AG04449 (cell line): ENCODE data around the gene METTL13.

ENCODE experiments used
- CTCF ChIA-PET: fragments of 350-600 bp; formaldehyde crosslinking; extraction: SDS; loops from one replicate; lab custom pipeline; 2021; ENCODE audit warnings: antibody characterized with exemption; lab: Yijun Ruan, JAX
- POLR2A ChIA-PET: fragments of 400-600, 350-600 bp; formaldehyde crosslinking; extraction: SDS; loops from one replicate; lab custom pipeline; 2020; ENCODE audit warnings: antibody characterized with exemption, inconsistent platforms; lab: Yijun Ruan, JAX
- DNase-seq: peaks from one replicate; pipeline ENCODE4 v3.0.0-alpha.2; 2010; ENCODE audit warnings: low read depth, low spot score
- H3K4me3 ChIP-seq: 2 replicates; pipeline ENCODE4 v1.5.1; 2011; ENCODE audit warnings: low read depth, mild to moderate bottlenecking, control low read depth, low read length
- TF ChIP-seq, protein P1 (sequence below): IDR thresholded peaks from one replicate; pipeline ENCODE4 v1.5.1; 2011; ENCODE audit warnings: mild to moderate bottlenecking, moderate library complexity, low read length, control low read depth, inconsistent platforms; ENCODE audit not compliant: insufficient read depth; ENCODE audit errors: missing control alignments

The METTL13 gene

DNA sequence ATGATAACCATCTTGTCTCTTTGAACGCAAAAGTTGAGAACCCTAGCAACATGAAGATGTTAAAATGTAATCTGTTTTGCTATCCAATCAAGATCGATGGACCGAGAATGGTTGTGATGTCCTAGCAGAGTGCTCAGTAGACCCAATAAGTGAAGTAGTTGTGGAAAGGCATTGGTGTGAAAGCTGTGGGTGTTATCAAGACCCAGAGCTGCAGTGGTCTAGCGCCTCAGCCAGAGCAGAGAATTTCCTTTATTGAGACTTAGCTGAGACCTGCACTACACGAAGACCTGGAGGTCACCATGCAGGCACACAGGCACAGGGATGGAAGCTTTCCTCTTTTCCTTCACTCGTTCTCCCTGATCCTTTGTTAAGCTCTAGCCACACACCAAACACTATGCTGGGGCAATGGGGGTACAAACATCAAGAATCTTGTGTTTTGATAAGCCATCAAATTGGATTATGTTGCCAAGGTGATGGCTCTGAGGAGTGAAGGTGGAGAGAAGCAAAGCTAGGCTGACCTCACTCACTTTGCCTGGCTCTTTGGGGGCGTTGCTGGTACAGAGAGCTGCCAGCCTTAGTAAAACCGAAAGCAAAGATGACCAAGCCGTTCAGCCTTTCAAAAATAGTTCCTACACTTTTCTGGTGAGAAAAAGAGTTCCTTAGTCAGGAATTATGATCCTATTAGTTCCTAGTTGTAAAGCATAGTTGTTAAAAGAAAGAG, 24.1 kb downstream of the METTL13 start:
- no peak overlapping the region for H3K4me3 ChIP-seq
- POLR2A ChIA-PET, result interaction anchor here (0.6 kb wide), 1 partner anchor 15 kb away, joined by 3 read pairs; no protein-coding TSS in a partner anchor
- TF ChIP-seq, protein P1, sequence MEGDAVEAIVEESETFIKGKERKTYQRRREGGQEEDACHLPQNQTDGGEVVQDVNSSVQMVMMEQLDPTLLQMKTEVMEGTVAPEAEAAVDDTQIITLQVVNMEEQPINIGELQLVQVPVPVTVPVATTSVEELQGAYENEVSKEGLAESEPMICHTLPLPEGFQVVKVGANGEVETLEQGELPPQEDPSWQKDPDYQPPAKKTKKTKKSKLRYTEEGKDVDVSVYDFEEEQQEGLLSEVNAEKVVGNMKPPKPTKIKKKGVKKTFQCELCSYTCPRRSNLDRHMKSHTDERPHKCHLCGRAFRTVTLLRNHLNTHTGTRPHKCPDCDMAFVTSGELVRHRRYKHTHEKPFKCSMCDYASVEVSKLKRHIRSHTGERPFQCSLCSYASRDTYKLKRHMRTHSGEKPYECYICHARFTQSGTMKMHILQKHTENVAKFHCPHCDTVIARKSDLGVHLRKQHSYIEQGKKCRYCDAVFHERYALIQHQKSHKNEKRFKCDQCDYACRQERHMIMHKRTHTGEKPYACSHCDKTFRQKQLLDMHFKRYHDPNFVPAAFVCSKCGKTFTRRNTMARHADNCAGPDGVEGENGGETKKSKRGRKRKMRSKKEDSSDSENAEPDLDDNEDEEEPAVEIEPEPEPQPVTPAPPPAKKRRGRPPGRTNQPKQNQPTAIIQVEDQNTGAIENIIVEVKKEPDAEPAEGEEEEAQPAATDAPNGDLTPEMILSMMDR, result no peak
- no peak for DNase-seq
- CTCF ChIA-PET, result interaction anchor here (8.3 to 16.0 kb wide), 2 partner anchors 161 to 177 kb away, joined by 63 to 835 read pairs; no protein-coding TSS in a partner anchor

DNA sequence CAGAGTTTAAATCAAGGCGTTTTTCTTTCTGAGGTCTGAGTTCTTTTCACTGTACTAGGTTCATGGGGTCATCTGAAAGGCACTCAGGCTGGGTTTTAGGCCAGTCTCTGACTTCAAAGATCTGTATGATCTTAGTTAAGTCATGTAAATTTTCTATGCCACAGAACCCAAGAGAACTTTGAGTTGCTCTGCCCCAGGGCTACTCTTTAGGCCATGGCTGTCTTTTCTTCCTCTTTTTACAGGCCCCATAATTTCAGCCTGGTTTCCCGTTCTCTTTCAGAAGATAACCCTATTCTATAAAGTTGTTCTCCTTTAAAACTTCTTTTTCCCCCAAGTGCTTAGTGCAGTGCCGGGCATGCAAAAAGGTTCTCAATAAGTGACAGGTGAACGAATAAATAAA, 26.1 kb downstream of the METTL13 start:
- TF ChIP-seq, protein P1, result no peak
- CTCF ChIA-PET, result interaction anchor here (6.9 to 16.0 kb wide), 2 partner anchors 7 to 175 kb away, joined by 60 to 835 read pairs; no protein-coding TSS in a partner anchor
- no peak for DNase-seq
- POLR2A ChIA-PET, result no interaction called here
- H3K4me3 ChIP-seq, result no peak overlapping the region

DNA sequence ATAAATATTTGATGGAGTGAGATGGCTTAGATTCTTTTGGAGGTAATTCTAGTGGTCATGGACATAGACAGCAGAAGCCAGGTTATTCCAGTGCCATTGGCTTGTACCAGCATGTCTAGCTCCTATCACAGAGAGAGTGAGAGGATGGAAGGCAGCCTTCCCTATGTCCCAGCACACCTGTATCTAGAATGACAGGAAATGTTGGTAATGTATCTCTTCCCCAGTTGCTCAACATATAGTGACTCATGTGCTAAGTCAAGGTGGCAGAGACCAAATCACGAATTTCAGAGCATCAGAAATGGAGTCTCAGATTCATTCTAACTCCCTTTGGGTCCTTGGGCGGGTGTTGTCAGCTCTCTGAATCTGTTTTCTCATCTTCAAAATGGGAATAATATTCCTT, 28.4 kb downstream of the METTL13 start:
- H3K4me3 ChIP-seq, result no peak overlapping the region
- ChIA-PET POLR2A (no interaction called here), CTCF (interaction anchor here (1.5 to 16.0 kb wide), 3 partner anchors 9 to 173 kb away, joined by 3 to 835 read pairs (median 60); no protein-coding TSS in a partner anchor)
- TF ChIP-seq, protein P1, result no peak
- no peak for DNase-seq

DNA sequence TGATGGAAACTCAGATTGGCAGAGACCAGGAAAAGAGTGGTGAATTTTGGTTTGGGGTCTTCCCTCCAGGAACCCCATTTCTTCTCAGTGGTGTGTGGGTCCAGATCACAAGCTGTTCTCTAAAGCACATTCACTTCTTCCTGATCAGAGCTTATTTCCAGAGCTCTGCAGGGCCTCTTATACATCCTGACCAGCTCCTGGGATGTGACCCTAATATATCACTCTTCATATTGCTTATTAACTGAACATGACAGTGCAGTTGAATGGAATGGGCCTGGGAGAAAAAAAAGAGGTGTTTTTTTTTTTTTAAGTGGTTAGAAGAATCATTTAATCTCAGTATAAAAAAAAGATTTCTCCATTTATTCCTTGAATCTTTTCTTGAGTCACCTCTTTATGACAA, 30.2 kb downstream of the METTL13 start:
- ChIA-PET CTCF (interaction anchor here (0.5 to 16.0 kb wide), 4 partner anchors 11 to 171 kb away, joined by 3 to 835 read pairs (median 32); no protein-coding TSS in a partner anchor), POLR2A (no interaction called here)
- no peak overlapping the region for H3K4me3 ChIP-seq
- TF ChIP-seq, protein P1, result no peak
- no peak for DNase-seq

DNA sequence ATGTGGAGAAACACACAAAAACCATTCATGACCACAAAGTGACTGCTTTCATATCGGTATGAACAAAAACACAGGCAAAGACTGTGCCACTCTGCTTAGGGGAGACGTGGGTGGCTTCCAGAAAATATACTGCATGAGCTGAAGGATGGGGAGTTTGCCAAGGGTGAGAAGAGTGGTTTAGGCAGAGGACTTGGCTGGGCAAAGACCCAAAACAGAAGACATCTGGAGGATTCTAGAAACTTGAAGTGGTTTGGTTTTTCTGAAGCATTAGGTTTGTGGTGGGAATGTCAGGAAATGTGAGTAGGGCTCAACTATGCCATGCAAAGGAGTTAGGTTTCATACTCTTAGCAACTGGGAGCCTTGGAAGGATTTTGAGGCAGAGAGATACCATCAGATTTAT, 33.2 kb downstream of the METTL13 start:
- no peak overlapping the region for H3K4me3 ChIP-seq
- CTCF ChIA-PET, result interaction anchor here (0.9 to 2.5 kb wide), 2 partner anchors 14 to 170 kb away, joined by 3 to 10 read pairs; no protein-coding TSS in a partner anchor
- TF ChIP-seq, protein P1, result no peak
- POLR2A ChIA-PET, result no interaction called here
- peak; percentile 47 for DNase-seq

DNA sequence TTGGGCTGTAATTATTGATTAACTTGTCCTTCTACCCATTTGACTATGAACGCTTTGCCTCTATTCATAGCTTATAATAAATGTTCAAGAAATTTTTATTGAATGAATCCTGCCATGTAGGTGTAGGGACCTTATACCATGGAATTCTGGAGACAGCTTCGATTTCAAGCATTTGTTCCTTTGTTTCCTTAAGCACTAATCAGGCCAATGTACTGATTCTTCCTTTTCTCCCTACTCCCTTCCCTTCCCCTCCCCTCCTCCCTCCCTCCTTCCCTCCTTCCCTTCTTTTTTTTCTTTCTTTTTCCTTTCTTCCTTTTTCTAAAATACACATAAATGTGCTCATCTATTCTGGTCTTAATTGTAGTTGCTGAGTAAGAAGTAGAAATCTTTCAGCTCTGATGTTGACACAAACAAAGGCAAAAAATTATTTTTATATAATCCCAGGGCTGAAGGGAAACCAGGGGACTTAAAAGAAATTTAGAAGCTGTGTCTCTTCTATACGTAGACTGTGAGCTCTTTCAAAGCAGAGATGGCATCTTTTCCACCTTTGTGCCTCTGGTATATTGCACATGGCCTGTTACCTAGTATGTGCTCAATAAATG, 34.9 kb downstream of the METTL13 start:
- H3K4me3 ChIP-seq, result no peak overlapping the region

More for the DNA sequence above, 34.9 kb downstream of the METTL13 start:
- ChIA-PET CTCF (interaction anchor here (1.1 to 2.5 kb wide), 4 partner anchors 14 to 172 kb away, joined by 4 to 10 read pairs (median 6); no protein-coding TSS in a partner anchor), POLR2A (no interaction called here)
- no peak for DNase-seq
- TF ChIP-seq, protein P1, result no peak
